GM06990 (cell line): ENCODE measurements around the gene PCNT.

Experiments
- DNase-seq: peaks from one replicate; pipeline ENCODE4 v3.0.0-alpha.2; 2011; ENCODE audit not compliant: insufficient read length; ENCODE audit errors: extremely low read depth
- H3K27me3 ChIP-seq: replicated peaks from 2 replicates; pipeline ENCODE4 v1.6.0; 2011; ENCODE audit warnings: low read length; ENCODE audit not compliant: control insufficient read depth, insufficient read depth
- H3K36me3 ChIP-seq: 2 replicates; pipeline ENCODE4 v1.5.1; 2011; ENCODE audit warnings: low read length; ENCODE audit not compliant: control insufficient read depth, insufficient read depth
- H3K4me3 ChIP-seq: replicated peaks from 2 replicates; pipeline ENCODE4 v1.5.1; 2011; ENCODE audit warnings: low read depth, mild to moderate bottlenecking, control low read depth, low read length
- TF ChIP-seq, protein P1 (sequence below): IDR thresholded peaks from 2 replicates; pipeline ENCODE4 v1.5.1; 2011; ENCODE audit warnings: low read length, control low read depth, mild to moderate bottlenecking, inconsistent platforms; ENCODE audit not compliant: insufficient read depth, poor library complexity, severe bottlenecking

PCNT gene

DNA sequence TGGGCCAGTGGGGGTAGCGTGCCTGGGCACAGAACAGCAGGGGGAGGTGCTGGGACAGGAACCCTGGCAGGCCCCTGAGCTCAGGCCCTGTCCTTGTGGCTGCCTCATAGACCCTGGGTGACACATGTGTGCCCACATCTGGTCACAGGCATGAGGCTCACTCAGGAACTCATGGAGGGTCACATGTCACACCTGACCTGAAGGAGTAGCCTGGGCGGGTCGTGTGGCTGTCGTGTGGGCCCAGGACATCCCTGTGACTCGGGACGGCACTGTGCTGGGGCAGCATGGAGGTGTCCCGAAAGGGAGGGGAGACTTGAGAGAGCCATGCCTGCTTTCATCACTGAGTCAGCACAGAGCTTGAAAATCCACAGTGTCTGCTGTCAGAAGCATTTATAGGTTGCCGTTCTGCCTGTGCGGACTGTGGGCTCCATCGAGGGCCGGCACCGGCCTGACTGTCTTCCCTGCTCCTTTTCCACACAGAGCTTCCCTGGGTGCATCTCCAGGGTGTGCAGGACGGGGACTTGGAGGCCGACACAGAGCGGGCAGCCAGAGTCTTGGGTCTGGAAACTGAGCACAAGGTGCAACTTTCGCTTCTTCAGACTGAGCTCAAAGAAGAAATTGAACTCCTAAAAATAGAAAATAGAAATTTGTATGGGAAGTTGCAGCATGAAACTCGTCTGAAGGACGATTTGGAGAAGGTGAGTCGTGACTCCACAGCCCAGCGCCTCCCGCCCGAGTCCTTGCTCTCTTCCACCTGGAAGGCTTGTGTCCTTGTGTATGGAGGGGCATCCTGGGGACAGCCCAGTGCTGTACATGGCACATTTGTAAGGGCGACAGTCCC is 32.8 kb downstream of the PCNT start:
- H3K27me3 ChIP-seq = no peaks in the 10 kb centered on the region
- no peak overlapping the region for H3K4me3 ChIP-seq
- no peak for DNase-seq
- TF ChIP-seq, protein P1, sequence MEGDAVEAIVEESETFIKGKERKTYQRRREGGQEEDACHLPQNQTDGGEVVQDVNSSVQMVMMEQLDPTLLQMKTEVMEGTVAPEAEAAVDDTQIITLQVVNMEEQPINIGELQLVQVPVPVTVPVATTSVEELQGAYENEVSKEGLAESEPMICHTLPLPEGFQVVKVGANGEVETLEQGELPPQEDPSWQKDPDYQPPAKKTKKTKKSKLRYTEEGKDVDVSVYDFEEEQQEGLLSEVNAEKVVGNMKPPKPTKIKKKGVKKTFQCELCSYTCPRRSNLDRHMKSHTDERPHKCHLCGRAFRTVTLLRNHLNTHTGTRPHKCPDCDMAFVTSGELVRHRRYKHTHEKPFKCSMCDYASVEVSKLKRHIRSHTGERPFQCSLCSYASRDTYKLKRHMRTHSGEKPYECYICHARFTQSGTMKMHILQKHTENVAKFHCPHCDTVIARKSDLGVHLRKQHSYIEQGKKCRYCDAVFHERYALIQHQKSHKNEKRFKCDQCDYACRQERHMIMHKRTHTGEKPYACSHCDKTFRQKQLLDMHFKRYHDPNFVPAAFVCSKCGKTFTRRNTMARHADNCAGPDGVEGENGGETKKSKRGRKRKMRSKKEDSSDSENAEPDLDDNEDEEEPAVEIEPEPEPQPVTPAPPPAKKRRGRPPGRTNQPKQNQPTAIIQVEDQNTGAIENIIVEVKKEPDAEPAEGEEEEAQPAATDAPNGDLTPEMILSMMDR = no peak
- peaks cover 21% of the 10 kb centered on the region for H3K36me3 ChIP-seq

- Histone ChIP-seq H3K27me3 (no peaks in the 10 kb centered on the region), H3K4me3 (no peak overlapping the region), H3K36me3 (peaks cover 21% of the 10 kb centered on the region)
- no peak for DNase-seq
- TF ChIP-seq, protein P1 = no peak
Observed at GRCh38 chr21:46357335-46357604, 33.3 kb downstream of the PCNT start.

DNA sequence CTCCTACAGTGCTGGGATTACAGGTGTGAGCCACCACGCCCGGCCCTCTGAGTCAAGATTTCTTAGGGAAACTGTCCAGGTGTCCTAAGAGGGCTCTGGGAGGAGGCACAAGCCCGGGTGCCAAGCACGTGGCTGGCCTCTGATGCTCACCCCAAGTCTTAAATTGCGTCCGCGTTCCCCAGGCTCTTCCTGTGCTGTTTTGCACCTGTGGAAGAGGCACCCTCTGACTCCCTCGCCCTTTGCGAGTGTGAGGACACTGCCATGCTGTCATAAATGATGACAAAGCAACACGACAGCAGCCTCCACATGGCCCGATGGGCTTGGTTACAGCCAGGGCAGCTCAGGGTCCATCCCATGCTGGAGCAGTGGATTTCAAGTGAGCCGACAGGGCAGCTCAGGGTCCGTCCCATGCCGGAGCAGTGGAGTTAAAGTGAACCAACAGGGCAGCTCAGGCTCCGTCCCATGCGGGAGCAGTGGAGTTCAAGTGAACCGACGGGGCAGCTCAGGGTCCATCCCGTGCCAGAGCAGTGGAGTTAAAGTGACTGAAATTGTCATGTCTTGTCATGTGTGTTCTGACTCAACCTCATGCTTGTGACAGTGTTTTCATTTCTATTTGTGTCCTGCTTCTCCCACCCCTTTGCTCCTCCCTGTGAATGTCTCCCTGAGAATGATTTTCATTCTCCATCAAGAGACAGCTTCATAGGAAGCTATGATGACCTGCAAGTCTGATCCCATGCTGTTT is 33.9 kb downstream of the PCNT start:
- no peak overlapping the region for H3K4me3 ChIP-seq
- H3K27me3 ChIP-seq = no peaks in the 10 kb centered on the region
- peaks cover 18% of the 10 kb centered on the region for H3K36me3 ChIP-seq
- no peak for DNase-seq
- TF ChIP-seq, protein P1 = no peak

DNA sequence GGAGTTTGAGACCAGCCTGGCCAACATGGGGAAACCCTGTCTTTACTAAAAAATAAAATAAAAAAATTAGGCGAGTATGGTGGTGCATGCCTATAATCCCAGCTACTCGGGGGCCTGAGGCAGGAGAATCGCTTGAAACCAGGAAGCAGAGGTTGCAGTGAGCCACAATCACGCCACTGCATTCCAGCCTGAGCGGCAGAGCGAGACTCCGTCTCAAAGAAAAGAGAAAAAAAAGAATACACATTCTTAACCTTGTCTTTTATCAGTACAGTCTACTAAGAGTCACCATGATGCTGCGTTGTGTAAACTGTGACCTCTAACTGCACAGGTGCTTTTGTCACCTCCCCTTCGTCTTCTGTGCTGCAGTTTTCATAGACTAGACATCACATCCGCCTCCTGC is 37.2 kb downstream of the PCNT start:
- TF ChIP-seq, protein P1 = no peak
- DNase-seq = no peak
- peaks cover 17% of the 10 kb centered on the region for H3K36me3 ChIP-seq
- H3K27me3 ChIP-seq = no peaks in the 10 kb centered on the region
- no peak overlapping the region for H3K4me3 ChIP-seq

- H3K36me3 ChIP-seq = peaks cover 23% of the 10 kb centered on the region
- no peak overlapping the region for H3K4me3 ChIP-seq
- H3K27me3 ChIP-seq = no peaks in the 10 kb centered on the region
- DNase-seq = no peak
- TF ChIP-seq, protein P1 = no peak
Observed at GRCh38 chr21:46361935-46362334, 38.0 kb downstream of the PCNT start.
